CD4-positive, alpha-beta T cell treated with Interleukin-6 for 4 hours (primary cell): ENCODE measurements around the gene AP3D1.
"Not testable (repeated sequence)": the region's sequence is repeated elsewhere in the genome, so short reads cannot be mapped to it uniquely, and the experiment has no call there.

Experiments
- DNase-seq: peaks from one replicate; pipeline ENCODE4 v3.0.0-alpha.2; 2020; ENCODE audit warnings: mixed read lengths

Gene AP3D1

GRCh38 chr19:2149980-2150793 lies 1.2 kb downstream of the AP3D1 start:
- no peak for DNase-seq

GRCh38 chr19:2148482-2149135 lies 2.8 kb downstream of the AP3D1 start:
- DNase-seq, result no peak

- no peak for DNase-seq
These were observed 5.5 kb downstream of the AP3D1 start for GRCh38 chr19:2145831-2146241.

- DNase-seq, result no peak
These were observed 7.2 kb downstream of the AP3D1 start for GRCh38 chr19:2144190-2144589.

DNA sequence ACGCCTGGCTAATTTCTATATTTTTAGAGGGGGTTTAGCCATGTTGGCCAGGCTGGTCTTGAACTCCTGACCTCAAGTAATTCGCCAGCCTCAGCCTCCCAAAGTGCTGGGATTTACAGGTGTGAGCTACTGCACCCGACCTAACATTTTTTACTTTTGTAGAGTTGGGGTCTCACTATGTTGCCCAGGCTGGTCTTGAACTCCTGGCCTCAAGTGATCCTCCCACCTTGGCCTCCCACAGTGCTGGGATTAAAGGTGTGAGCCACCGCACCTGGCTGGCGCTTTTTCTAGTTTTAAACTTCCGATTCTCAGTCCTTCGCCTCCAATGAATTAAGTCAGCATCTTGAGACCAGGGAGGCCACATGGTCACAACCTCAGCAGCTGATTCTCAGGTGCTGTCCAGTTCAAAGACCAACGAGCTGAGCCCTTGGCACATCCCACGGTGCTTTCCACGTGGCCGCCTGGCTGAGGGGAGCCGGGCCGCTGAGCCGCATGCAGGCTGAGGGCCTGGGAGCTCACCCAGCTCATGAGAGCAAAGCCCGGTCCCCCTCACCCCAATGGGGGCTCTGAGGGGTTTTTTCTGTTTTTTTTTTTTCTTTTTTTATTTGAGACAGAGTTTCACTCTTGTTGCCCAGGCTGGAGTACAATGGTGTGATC lies 9.1 kb downstream of the AP3D1 start:
- no peak for DNase-seq

- DNase-seq, result no peak
These were observed 11.2 kb downstream of the AP3D1 start for GRCh38 chr19:2140138-2140569.

DNA sequence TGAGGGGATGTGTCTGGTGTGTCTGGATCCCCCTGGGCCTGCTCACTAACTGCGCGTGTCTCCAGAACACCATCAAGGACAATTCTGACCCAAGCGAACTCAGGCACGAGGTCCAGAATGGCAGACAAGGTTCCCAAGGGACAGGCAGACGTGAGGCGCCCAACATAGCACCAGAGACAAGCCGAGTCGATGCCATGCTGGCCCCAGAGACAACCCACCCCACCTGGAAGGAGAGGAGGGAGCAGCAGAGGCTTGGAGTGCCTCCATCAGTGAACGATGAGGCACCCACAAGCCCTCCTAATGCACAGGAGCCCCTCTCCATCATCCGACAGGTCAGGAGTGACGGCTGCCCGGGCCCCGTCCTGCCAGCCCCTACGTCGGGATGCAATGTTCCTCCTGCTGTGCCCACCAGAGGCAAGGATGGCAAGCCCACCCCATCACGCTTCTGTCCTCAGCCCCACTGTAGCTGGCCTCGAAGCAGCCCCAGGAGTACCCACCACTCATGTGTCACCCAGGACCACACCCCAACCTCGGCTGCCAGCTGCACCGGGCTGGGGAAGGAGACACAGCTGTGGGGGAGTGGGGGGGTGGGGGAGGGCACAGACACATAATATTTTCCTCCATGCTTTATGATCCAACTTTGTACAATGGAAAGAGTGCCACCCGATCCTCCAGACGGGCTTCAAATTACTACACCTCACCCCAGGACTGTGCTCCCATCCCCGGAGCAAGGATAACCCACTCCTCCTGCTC lies 11.8 kb downstream of the AP3D1 start:
- DNase-seq, result no peak

GRCh38 chr19:2138061-2138728 lies 13.2 kb downstream of the AP3D1 start:
- DNase-seq, result no peak

DNA sequence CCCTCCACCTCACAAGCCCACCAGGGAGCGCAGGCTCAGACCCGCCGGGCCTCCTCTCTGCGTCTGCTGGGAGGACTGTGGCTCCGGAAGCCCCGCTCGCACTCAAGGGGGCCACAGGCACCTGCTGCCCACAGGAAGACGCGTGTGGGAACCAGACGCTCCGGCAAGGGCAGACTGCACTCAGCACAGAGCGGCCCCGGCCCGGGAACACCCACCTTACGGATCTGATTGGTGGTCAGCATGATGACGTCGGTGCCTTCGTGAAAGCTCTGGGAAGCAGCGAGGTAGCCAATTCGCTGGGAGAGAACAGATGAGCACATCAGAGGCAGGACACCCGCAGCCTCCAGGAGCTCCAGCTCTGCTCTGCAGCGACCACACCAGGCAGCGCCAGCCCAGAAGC lies 14.6 kb downstream of the AP3D1 start:
- DNase-seq, result no peak

- DNase-seq, result no peak
These were observed 15.6 kb downstream of the AP3D1 start for GRCh38 chr19:2135474-2136402.

- DNase-seq, result no peak
These were observed 18.5 kb downstream of the AP3D1 start for GRCh38 chr19:2132731-2133490.

- no peak for DNase-seq
These were observed 19.2 kb downstream of the AP3D1 start for GRCh38 chr19:2132191-2132590.

GRCh38 chr19:2131012-2131975 lies 20.1 kb downstream of the AP3D1 start:
- not testable (repeated sequence) for DNase-seq

- no peak for DNase-seq
These were observed 21.2 kb downstream of the AP3D1 start for GRCh38 chr19:2129892-2130770.

- DNase-seq, result no peak
These were observed 21.9 kb downstream of the AP3D1 start for GRCh38 chr19:2129486-2129885.

- DNase-seq, result no peak
These were observed 22.3 kb downstream of the AP3D1 start for GRCh38 chr19:2129022-2129421.

DNA sequence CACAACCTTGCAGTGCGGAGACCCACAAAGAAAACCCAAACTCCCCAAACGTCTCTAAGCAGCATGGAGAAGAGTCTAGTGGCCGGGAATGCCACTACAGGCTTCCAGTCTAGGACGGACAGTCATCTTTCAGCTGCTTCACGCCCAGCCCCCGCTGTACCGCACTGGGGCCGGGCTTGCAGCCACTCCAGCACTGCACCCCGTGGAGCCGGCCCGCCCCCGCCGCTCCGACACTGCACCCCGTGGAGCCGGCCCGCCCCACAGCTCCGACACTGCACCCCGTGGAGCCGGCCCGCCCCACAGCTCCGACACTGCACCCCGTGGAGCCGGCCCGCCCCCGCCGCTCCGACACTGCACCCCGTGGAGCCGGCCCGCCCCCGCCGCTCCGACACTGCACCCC lies 23.1 kb downstream of the AP3D1 start:
- not testable (repeated sequence) for DNase-seq

DNA sequence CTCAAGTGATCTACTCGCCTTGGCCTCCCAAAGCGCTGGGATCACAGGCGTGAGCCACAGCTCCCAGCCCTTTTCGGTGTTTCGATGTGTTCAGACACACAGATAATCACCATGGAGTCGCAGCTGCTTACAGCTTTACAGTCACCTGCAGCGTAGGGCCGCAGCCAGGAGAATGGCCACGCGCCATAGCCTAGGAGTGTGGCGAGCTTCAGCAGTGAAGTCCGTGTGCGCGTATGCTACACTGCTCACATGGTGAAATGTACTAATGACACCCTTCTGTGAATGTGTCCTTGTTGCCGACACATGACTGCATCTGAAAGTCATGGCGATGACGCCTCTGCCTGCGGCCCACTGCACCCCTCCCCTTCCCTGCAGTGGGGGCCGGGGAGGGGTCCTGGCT lies 23.6 kb downstream of the AP3D1 start:
- DNase-seq, result no peak
